ENCODE data around the gene GADD45A.

GADD45A gene

DNA sequence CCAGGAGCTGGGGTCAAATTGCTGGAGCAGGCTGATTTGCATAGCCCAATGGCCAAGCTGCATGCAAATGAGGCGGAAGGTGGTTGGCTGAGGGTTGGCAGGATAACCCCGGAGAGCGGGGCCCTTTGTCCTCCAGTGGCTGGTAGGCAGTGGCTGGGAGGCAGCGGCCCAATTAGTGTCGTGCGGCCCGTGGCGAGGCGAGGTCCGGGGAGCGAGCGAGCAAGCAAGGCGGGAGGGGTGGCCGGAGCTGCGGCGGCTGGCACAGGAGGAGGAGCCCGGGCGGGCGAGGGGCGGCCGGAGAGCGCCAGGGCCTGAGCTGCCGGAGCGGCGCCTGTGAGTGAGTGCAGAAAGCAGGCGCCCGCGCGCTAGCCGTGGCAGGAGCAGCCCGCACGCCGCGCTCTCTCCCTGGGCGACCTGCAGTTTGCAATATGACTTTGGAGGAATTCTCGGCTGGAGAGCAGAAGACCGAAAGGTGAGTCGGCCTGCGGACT, at the start of gene GADD45A (continued):
- TF ChIP-seq, protein P1, sequence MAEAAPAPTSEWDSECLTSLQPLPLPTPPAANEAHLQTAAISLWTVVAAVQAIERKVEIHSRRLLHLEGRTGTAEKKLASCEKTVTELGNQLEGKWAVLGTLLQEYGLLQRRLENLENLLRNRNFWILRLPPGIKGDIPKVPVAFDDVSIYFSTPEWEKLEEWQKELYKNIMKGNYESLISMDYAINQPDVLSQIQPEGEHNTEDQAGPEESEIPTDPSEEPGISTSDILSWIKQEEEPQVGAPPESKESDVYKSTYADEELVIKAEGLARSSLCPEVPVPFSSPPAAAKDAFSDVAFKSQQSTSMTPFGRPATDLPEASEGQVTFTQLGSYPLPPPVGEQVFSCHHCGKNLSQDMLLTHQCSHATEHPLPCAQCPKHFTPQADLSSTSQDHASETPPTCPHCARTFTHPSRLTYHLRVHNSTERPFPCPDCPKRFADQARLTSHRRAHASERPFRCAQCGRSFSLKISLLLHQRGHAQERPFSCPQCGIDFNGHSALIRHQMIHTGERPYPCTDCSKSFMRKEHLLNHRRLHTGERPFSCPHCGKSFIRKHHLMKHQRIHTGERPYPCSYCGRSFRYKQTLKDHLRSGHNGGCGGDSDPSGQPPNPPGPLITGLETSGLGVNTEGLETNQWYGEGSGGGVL (tag by site-specific recombination; IDR thresholded peaks at IDR 0.05) = no peak
- TF ChIP-seq ZNF366 (tag by site-specific recombination; conservative IDR thresholded peaks at IDR 0.05) (no peak), ZNF792 (tag by site-specific recombination; IDR thresholded peaks at IDR 0.05) (no peak), KLF1 (tag by site-specific recombination; IDR thresholded peaks at IDR 0.05) (no peak), ZNF202 (tag by site-specific recombination; IDR thresholded peaks at IDR 0.05; ENCODE audit: borderline replicate concordance) (no peak), ZNF776 (tag by site-specific recombination; IDR thresholded peaks at IDR 0.05; ENCODE audit: borderline replicate concordance) (no peak), ZIC2 (tag by site-specific recombination; IDR thresholded peaks at IDR 0.05) (no peak), ZNF560 (tag by site-specific recombination; IDR thresholded peaks at IDR 0.05; ENCODE audit: borderline replicate concordance) (no peak), ZNF274 (IDR thresholded peaks at IDR 0.05; ENCODE audit: low read length) (no peak), ZNF274 (tag by site-specific recombination; IDR thresholded peaks at IDR 0.05; ENCODE audit: borderline replicate concordance) (no peak), ZNF175 (tag by site-specific recombination; IDR thresholded peaks at IDR 0.05) (no peak), ZNF416 (tag by site-specific recombination; IDR thresholded peaks at IDR 0.05) (no peak), ZNF837 (tag by site-specific recombination; IDR thresholded peaks at IDR 0.05) (no peak), ZNF664 (tag by site-specific recombination; IDR thresholded peaks at IDR 0.05) (no peak), ZNF155 (tag by site-specific recombination; IDR thresholded peaks at IDR 0.05) (no peak), ZBTB48 (tag by site-specific recombination; IDR thresholded peaks at IDR 0.05) (no peak), ZNF501 (tag by site-specific recombination; IDR thresholded peaks at IDR 0.05) (0 out of 2 replicates have a peak, but pooled peaks have one; percentile 61), ZNF16 (tag by site-specific recombination; IDR thresholded peaks at IDR 0.05; ENCODE audit: low read depth) (no peak), ZNF121 (tag by site-specific recombination; IDR thresholded peaks at IDR 0.05) (no peak), KLF7 (tag by site-specific recombination; IDR thresholded peaks at IDR 0.05; ENCODE audit: borderline replicate concordance) (no peak), ZNF544 (tag by site-specific recombination; IDR thresholded peaks at IDR 0.05) (no peak), ZNF548 (tag by site-specific recombination; IDR thresholded peaks at IDR 0.05) (no peak), GFI1B (tag by site-specific recombination; IDR thresholded peaks at IDR 0.05) (no peak), ZNF585B (tag by site-specific recombination; IDR thresholded peaks at IDR 0.05) (no peak)
- TF ChIP-seq, protein P2, sequence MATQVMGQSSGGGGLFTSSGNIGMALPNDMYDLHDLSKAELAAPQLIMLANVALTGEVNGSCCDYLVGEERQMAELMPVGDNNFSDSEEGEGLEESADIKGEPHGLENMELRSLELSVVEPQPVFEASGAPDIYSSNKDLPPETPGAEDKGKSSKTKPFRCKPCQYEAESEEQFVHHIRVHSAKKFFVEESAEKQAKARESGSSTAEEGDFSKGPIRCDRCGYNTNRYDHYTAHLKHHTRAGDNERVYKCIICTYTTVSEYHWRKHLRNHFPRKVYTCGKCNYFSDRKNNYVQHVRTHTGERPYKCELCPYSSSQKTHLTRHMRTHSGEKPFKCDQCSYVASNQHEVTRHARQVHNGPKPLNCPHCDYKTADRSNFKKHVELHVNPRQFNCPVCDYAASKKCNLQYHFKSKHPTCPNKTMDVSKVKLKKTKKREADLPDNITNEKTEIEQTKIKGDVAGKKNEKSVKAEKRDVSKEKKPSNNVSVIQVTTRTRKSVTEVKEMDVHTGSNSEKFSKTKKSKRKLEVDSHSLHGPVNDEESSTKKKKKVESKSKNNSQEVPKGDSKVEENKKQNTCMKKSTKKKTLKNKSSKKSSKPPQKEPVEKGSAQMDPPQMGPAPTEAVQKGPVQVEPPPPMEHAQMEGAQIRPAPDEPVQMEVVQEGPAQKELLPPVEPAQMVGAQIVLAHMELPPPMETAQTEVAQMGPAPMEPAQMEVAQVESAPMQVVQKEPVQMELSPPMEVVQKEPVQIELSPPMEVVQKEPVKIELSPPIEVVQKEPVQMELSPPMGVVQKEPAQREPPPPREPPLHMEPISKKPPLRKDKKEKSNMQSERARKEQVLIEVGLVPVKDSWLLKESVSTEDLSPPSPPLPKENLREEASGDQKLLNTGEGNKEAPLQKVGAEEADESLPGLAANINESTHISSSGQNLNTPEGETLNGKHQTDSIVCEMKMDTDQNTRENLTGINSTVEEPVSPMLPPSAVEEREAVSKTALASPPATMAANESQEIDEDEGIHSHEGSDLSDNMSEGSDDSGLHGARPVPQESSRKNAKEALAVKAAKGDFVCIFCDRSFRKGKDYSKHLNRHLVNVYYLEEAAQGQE (tag by site-specific recombination; IDR thresholded peaks at IDR 0.05) = peak; percentile 41
- TF ChIP-seq, protein P3, sequence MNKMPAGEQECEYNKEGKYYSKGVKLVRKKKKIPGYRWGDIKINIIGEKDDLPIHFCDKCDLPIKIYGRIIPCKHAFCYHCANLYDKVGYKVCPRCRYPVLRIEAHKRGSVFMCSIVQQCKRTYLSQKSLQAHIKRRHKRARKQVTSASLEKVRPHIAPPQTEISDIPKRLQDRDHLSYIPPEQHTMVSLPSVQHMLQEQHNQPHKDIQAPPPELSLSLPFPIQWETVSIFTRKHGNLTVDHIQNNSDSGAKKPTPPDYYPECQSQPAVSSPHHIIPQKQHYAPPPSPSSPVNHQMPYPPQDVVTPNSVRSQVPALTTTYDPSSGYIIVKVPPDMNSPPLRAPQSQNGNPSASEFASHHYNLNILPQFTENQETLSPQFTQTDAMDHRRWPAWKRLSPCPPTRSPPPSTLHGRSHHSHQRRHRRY (tag by site-specific recombination; IDR thresholded peaks at IDR 0.05) = no peak
- TF ChIP-seq, protein P4, sequence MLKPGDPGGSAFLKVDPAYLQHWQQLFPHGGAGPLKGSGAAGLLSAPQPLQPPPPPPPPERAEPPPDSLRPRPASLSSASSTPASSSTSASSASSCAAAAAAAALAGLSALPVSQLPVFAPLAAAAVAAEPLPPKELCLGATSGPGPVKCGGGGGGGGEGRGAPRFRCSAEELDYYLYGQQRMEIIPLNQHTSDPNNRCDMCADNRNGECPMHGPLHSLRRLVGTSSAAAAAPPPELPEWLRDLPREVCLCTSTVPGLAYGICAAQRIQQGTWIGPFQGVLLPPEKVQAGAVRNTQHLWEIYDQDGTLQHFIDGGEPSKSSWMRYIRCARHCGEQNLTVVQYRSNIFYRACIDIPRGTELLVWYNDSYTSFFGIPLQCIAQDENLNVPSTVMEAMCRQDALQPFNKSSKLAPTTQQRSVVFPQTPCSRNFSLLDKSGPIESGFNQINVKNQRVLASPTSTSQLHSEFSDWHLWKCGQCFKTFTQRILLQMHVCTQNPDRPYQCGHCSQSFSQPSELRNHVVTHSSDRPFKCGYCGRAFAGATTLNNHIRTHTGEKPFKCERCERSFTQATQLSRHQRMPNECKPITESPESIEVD (tag by site-specific recombination; IDR thresholded peaks at IDR 0.05) = no peak
- TF ChIP-seq, protein P5, sequence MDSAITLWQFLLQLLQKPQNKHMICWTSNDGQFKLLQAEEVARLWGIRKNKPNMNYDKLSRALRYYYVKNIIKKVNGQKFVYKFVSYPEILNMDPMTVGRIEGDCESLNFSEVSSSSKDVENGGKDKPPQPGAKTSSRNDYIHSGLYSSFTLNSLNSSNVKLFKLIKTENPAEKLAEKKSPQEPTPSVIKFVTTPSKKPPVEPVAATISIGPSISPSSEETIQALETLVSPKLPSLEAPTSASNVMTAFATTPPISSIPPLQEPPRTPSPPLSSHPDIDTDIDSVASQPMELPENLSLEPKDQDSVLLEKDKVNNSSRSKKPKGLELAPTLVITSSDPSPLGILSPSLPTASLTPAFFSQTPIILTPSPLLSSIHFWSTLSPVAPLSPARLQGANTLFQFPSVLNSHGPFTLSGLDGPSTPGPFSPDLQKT (IDR thresholded peaks at IDR 0.05; ENCODE audit: borderline replicate concordance, low read depth, low read length) = no peak
- TF ChIP-seq, protein P6, sequence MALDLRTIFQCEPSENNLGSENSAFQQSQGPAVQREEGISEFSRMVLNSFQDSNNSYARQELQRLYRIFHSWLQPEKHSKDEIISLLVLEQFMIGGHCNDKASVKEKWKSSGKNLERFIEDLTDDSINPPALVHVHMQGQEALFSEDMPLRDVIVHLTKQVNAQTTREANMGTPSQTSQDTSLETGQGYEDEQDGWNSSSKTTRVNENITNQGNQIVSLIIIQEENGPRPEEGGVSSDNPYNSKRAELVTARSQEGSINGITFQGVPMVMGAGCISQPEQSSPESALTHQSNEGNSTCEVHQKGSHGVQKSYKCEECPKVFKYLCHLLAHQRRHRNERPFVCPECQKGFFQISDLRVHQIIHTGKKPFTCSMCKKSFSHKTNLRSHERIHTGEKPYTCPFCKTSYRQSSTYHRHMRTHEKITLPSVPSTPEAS (tag by site-specific recombination; IDR thresholded peaks at IDR 0.05) = no peak
- TF ChIP-seq, protein P7, sequence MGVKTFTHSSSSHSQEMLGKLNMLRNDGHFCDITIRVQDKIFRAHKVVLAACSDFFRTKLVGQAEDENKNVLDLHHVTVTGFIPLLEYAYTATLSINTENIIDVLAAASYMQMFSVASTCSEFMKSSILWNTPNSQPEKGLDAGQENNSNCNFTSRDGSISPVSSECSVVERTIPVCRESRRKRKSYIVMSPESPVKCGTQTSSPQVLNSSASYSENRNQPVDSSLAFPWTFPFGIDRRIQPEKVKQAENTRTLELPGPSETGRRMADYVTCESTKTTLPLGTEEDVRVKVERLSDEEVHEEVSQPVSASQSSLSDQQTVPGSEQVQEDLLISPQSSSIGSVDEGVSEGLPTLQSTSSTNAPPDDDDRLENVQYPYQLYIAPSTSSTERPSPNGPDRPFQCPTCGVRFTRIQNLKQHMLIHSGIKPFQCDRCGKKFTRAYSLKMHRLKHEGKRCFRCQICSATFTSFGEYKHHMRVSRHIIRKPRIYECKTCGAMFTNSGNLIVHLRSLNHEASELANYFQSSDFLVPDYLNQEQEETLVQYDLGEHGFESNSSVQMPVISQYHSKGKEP (tag by site-specific recombination; IDR thresholded peaks at IDR 0.05) = no peak
